VCaP (cell line): Measurements from ENCODE around the gene SCO1.

Source experiments
- H3K27ac ChIP-seq: fragments of 450-650 bp; 2 replicates; pipeline ENCODE4 v1.5.1; 2017
- TF ChIP-seq, protein P1 (sequence below): fragments of 450-650 bp; conservative IDR thresholded peaks from 2 replicates; pipeline ENCODE4 v1.5.1; 2017; ENCODE audit warnings: mild to moderate bottlenecking, moderate library complexity

SCO1 gene

DNA sequence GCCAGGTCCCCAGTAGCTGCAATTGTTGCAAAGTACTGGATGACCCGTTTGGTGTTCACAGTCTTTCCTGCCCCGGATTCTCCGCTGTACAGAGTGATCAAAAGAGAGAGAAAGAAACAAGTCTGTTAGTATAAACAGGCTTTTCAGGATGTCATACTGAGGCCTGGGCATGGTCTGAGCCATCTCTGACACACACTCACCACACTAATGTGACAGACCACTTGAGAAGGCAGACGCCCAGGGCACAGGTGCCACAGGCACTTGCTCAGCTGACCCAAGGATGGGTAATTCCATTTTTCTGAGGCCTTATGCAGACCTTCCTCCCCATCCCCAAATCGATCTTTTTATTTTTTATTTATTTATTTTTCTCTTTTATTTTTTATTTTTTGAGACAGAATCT, 47.7 kb downstream of the SCO1 start:
- H3K27ac ChIP-seq, result no peak overlapping the region
- TF ChIP-seq, protein P1, sequence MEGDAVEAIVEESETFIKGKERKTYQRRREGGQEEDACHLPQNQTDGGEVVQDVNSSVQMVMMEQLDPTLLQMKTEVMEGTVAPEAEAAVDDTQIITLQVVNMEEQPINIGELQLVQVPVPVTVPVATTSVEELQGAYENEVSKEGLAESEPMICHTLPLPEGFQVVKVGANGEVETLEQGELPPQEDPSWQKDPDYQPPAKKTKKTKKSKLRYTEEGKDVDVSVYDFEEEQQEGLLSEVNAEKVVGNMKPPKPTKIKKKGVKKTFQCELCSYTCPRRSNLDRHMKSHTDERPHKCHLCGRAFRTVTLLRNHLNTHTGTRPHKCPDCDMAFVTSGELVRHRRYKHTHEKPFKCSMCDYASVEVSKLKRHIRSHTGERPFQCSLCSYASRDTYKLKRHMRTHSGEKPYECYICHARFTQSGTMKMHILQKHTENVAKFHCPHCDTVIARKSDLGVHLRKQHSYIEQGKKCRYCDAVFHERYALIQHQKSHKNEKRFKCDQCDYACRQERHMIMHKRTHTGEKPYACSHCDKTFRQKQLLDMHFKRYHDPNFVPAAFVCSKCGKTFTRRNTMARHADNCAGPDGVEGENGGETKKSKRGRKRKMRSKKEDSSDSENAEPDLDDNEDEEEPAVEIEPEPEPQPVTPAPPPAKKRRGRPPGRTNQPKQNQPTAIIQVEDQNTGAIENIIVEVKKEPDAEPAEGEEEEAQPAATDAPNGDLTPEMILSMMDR, result no peak

DNA sequence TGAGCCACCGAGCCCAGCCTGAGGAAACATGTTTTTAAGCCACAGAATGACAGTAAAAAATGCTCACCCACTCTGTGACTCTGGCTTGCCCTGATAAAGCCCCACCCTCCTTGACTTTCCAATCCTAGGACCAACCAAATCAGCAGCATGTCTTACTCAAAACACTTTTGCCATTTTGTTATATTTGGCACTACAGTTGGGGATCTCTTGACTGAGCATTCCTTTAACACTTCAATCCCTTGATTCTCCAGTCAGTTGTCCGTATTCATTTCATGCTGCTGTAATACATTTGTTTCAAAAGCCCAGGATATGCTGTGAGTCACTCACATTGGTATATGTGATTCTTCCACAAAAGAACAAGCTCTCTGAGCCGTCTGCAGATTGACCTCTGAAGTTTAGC, 48.4 kb downstream of the SCO1 start:
- H3K27ac ChIP-seq, result no peak overlapping the region
- TF ChIP-seq, protein P1, result no peak

DNA sequence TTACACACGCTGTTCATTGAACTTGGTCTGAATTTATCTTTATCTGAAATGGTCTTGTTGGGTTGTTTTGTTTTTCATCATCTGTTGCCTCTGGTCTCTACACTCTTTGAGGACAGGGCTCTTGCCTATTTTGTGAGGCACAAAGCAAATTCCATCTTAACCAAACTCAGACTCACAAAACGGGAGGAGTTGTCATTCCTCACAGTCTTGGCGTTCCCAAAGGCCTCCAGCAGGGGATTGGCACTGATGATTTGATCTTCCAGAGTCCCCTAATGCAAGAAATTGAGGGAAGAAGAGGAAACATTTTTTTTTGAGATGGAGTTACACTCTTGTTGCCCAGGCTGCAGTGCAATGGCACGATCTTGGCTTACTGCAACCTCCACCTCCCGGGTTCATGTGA, 49.0 kb downstream of the SCO1 start:
- TF ChIP-seq, protein P1, result no peak
- H3K27ac ChIP-seq, result no peak overlapping the region

DNA sequence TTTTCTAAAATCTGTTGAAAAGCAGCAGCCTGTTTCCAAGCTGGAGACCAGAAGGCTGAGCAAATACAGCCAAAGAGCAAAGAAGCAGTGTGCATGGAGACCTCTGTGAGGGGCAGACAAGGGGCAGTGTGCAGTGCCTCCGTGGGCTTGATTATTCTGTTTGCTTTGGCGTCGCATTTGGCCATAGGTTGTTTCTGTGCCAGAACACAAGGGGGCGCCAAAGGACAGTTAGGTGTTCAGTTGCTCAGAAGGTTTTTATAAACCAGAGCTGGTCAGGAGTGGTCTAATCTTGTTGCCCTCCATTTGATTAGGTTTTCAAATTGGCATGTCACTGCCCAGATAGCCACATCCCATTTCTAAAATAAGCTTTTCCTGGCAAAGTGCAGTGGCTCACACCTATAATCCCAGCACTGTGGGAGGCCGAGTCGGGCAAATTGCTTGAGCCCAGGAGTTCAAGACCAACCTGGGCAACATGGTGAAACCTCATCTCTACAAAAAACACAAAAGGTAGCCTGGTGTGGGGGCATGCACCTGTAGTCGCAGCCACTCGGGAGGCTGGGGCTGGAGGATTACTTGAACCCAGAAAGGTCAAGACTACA, 50.8 kb downstream of the SCO1 start:
- TF ChIP-seq, protein P1, result peak; percentile 88
- H3K27ac ChIP-seq, result no peak overlapping the region

DNA sequence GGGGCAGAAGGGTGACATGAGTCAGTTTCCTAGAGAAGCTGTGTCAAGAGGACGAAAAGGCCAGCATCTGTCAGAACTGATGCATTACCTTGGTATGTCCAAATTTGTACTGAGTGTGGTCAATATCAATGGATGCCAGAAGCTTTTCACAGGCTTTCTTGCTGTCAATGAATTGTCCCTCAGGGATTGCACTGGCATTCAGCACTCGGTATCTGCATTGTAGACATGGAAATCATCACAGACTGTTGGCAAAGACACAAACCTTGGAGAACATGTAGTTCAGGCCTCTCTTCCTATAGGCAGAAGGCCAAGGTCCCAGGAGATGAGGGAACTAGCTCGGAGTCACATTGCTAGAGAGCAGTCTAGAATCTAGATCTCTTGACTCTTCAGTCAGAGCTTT, 56.9 kb downstream of the SCO1 start:
- TF ChIP-seq, protein P1, result no peak

DNA sequence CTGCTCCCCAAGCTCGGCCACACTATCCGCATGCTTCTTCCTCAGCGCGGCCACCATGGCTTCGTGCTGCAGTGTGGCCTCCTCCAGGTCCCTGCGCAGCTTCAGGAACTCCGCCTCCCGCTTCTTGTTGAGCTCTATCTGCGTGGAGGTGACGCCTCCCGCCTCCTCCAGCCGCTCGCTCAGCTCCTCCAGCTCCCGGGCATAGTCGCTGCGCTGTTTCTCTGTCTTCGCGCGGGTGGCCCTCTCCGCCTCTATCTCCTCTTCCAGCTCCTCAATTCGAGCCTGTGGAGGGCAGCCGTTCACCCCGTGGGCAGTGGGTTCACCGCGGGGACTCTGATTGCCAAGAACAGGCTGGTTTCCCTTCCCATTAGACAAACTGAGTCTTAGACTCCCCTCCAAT, 59.2 kb downstream of the SCO1 start:
- TF ChIP-seq, protein P1, result no peak
- H3K27ac ChIP-seq, result no peak overlapping the region

More for the DNA sequence above, 56.9 kb downstream of the SCO1 start:
- H3K27ac ChIP-seq, result no peak overlapping the region

DNA sequence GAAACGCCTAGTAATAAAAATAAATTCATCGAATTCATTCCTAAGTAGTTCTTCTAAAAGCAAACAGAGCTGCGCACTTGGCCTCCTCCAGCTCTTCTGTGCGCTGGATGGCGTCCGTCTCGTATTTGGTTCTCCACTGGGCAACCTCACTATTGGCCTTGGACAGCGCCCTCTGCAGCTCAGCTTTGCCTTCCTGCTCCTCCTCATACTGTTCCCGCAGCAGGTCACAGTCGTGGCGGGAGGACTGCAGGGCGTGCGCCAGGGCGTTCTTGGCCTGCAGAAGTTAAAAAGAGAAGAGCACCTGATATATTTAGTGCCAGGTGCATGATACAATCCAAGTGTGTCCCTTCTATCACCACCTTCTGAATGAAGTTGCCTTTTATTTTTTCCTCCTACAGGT, 62.0 kb downstream of the SCO1 start:
- TF ChIP-seq, protein P1, result no peak
- no peak overlapping the region for H3K27ac ChIP-seq
